WTC11 (cell line): ENCODE results near the gene UBAP1. TPM values are rescaled to one million over a fixed set of nuclear protein-coding genes. Genes with fewer than 3 reads are reported as not detected.

ENCODE experiments used
- ATAC-seq: fragments of 200-7000 bp; cut with Tn5 transposase; 2 replicates; pipeline ENCODE4 v1.10.0; 2021; ENCODE audit warnings: mild to moderate bottlenecking, moderate library complexity
- CTCF ChIA-PET: fragments of 300-600 bp; sonication (Branson Sonifier 250); formaldehyde crosslinking; loops from one replicate; lab custom pipeline; 2021; ENCODE audit warnings: antibody characterized with exemption; lab: Charles Lee
- POLR2A ChIA-PET: fragments of 350-600 bp; sonication (Branson Sonifier 250); formaldehyde crosslinking; loops from one replicate; lab custom pipeline; 2021; ENCODE audit warnings: antibody characterized with exemption; lab: Charles Lee
- DNase-seq: peaks from one replicate; pipeline ENCODE4 v3.0.0; 2021; ENCODE audit warnings: low spot score
- H3K27ac Mint-ChIP-seq: 2 replicates; pipeline ENCODE4 v1.8.0; 2021; ENCODE audit warnings: mixed read lengths
- H3K27me3 Mint-ChIP-seq: 2 replicates; pipeline ENCODE4 v1.8.0; 2021; ENCODE audit warnings: low read depth, mild to moderate bottlenecking, moderate library complexity, mixed read lengths
- H3K36me3 Mint-ChIP-seq: 2 replicates; pipeline ENCODE4 v1.8.0; 2021; ENCODE audit warnings: mixed read lengths
- H3K4me1 Mint-ChIP-seq: 2 replicates; pipeline ENCODE4 v1.8.0; 2022; ENCODE audit warnings: mixed read lengths
- H3K4me3 Mint-ChIP-seq: 2 replicates; pipeline ENCODE4 v1.8.0; 2021; ENCODE audit warnings: mild to moderate bottlenecking, moderate library complexity, mixed read lengths
- H3K9me3 Mint-ChIP-seq: 2 replicates; pipeline ENCODE4 v1.8.0; 2021; ENCODE audit warnings: mixed read lengths
- ELF4 ChIP-seq: sonication (generic); formaldehyde crosslinking; IDR thresholded peaks from 2 replicates; pipeline ENCODE4 v1.8.1; 2022; ENCODE audit warnings: low read depth, mild to moderate bottlenecking, moderate library complexity, missing genetic modification reagents
- GRHL2 ChIP-seq: fragments of 250-450 bp; sonication (Bioruptor Pico); IDR thresholded peaks from 2 replicates; pipeline ENCODE4 v1.8.0; 2022; ENCODE audit warnings: mild to moderate bottlenecking, moderate library complexity; ENCODE audit not compliant: insufficient replicate concordance, severe bottlenecking
- IRF2 ChIP-seq: sonication (generic); formaldehyde crosslinking; IDR thresholded peaks from 2 replicates; pipeline ENCODE4 v1.8.0; 2022; ENCODE audit warnings: low read depth, missing genetic modification reagents, borderline replicate concordance
- JAZF1 ChIP-seq: fragments of 250-450 bp; sonication (Bioruptor Pico); IDR thresholded peaks from 2 replicates; pipeline ENCODE4 v1.9.0; 2021; ENCODE audit warnings: moderate library complexity, mild to moderate bottlenecking, inconsistent platforms
- MYBL2 ChIP-seq: sonication (generic); formaldehyde crosslinking; IDR thresholded peaks from 2 replicates; pipeline ENCODE4 v1.8.1; 2023; ENCODE audit warnings: mild to moderate bottlenecking, moderate library complexity, missing genetic modification reagents
- TEAD1 ChIP-seq: sonication (generic); formaldehyde crosslinking; IDR thresholded peaks from 2 replicates; pipeline ENCODE4 v1.8.0; 2022; ENCODE audit warnings: mild to moderate bottlenecking, missing genetic modification reagents
- TEAD4 ChIP-seq: sonication (generic); formaldehyde crosslinking; IDR thresholded peaks from 2 replicates; pipeline ENCODE4 v1.8.0; 2022; ENCODE audit warnings: mild to moderate bottlenecking, missing genetic modification reagents
- ZBTB21 ChIP-seq: sonication (generic); formaldehyde crosslinking; IDR thresholded peaks from 2 replicates; pipeline ENCODE4 v1.8.1; 2023; ENCODE audit warnings: mild to moderate bottlenecking, missing genetic modification reagents, borderline replicate concordance
- ZNF138 ChIP-seq: sonication (generic); formaldehyde crosslinking; conservative IDR thresholded peaks from 2 replicates; pipeline ENCODE4 v1.8.1; 2022; ENCODE audit warnings: mild to moderate bottlenecking, moderate library complexity, missing genetic modification reagents
- ZNF232 ChIP-seq: sonication (generic); formaldehyde crosslinking; IDR thresholded peaks from 2 replicates; pipeline ENCODE4 v1.8.0; 2022; ENCODE audit warnings: mild to moderate bottlenecking, missing genetic modification reagents
- ZNF263 ChIP-seq: sonication (generic); formaldehyde crosslinking; IDR thresholded peaks from 2 replicates; pipeline ENCODE4 v1.8.1; 2022; ENCODE audit warnings: low read depth, mild to moderate bottlenecking, moderate library complexity, missing genetic modification reagents
- ZNF317 ChIP-seq: sonication (generic); formaldehyde crosslinking; IDR thresholded peaks from 2 replicates; pipeline ENCODE4 v1.8.1; 2023; ENCODE audit warnings: low read depth, mild to moderate bottlenecking, moderate library complexity, missing genetic modification reagents, borderline replicate concordance
- ZNF416 ChIP-seq: fragments of 250-450 bp; sonication (Bioruptor Pico); IDR thresholded peaks from 2 replicates; pipeline ENCODE4 v1.9.0; 2021; ENCODE audit warnings: mild to moderate bottlenecking, inconsistent platforms
- ZNF671 ChIP-seq: fragments of 250-450 bp; sonication (Bioruptor Pico); IDR thresholded peaks from 2 replicates; pipeline ENCODE4 v1.8.0; 2021; ENCODE audit warnings: mild to moderate bottlenecking
- total RNA-seq: library from RNA; stranded (reverse); gene quantifications from 3 replicates; pipeline ENCODE4 v1.2.3, GENCODE V29; 2021
- TF ChIP-seq, protein P1 (sequence below): sonication (generic); formaldehyde crosslinking; IDR thresholded peaks from 2 replicates; pipeline ENCODE4 v1.8.0; 2022; ENCODE audit warnings: mild to moderate bottlenecking, missing genetic modification reagents
- TF ChIP-seq, protein P2 (sequence below): sonication (generic); formaldehyde crosslinking; IDR thresholded peaks from 2 replicates; pipeline ENCODE4 v1.8.0; 2022; ENCODE audit warnings: mild to moderate bottlenecking, missing genetic modification reagents
- TF ChIP-seq, protein P3 (sequence below): sonication (generic); formaldehyde crosslinking; IDR thresholded peaks from 2 replicates; pipeline ENCODE4 v1.8.1; 2023; ENCODE audit warnings: mild to moderate bottlenecking, missing genetic modification reagents, moderate library complexity
- TF ChIP-seq, protein P4 (sequence below): sonication (generic); formaldehyde crosslinking; IDR thresholded peaks from 2 replicates; pipeline ENCODE4 v1.8.0; 2022; ENCODE audit warnings: mild to moderate bottlenecking, missing genetic modification reagents
- TF ChIP-seq, protein P5 (sequence below): sonication (generic); formaldehyde crosslinking; IDR thresholded peaks from 2 replicates; pipeline ENCODE4 v1.8.0; 2023; ENCODE audit warnings: mild to moderate bottlenecking, missing genetic modification reagents
- TF ChIP-seq, protein P6 (sequence below): fragments of 250-450 bp; sonication (Bioruptor Pico); IDR thresholded peaks from 2 replicates; pipeline ENCODE4 v1.9.0; 2021; ENCODE audit warnings: mild to moderate bottlenecking, borderline replicate concordance
- TF ChIP-seq, protein P7 (sequence below): sonication (generic); formaldehyde crosslinking; IDR thresholded peaks from 2 replicates; pipeline ENCODE4 v1.8.1; 2023; ENCODE audit warnings: mild to moderate bottlenecking, missing genetic modification reagents

UBAP1 gene
- total RNA-seq, 1 experiment from 2014 or later: 23.9 TPM

DNA sequence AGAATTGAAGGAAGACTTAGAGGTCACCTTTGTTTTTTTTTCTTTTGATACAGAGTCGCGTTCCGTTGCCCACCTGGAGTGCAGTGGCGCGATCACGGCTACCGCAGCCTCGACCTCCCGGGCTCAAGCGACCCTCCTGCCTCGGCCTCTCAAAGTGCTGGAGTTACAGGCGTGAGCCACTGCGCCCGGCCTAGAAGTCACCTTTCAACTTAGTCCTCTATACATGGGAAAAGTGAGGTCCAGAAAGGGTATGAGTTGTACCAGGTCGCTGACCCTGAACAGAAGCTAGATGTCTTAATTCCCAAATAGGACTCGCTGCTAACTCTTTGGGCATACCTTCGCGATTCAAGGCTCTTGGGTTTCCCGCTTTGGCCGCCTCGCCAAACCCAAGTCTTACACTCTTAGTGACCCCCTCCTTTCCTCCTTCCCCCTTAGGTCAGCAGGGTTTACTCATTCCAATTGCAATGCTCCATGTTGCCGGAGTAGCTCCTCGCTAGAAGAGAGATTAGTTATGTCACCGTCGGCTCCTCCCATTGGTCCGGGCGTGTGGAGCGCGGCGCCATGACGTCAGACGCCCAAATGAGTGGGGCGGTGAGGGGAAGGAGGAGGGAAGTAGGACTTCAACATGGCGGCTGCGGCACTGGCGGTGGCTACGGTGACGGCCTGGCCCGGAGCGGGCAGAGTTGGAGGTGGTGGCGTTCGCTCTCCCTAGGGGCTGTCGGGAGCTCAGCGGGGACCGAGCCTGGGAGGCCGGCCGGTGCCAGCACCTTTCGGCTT, at the start of gene UBAP1 (continued):
- TF ChIP-seq, protein P1, sequence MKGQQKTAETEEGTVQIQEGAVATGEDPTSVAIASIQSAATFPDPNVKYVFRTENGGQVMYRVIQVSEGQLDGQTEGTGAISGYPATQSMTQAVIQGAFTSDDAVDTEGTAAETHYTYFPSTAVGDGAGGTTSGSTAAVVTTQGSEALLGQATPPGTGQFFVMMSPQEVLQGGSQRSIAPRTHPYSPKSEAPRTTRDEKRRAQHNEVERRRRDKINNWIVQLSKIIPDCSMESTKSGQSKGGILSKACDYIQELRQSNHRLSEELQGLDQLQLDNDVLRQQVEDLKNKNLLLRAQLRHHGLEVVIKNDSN: no peak
- no peak for TF ChIP-seq MYBL2
- no peak for TF ChIP-seq IRF2 (CRISPR knock-in tag)
- TF ChIP-seq GRHL2 (CRISPR knock-in tag): no peak
- TF ChIP-seq, protein P2, sequence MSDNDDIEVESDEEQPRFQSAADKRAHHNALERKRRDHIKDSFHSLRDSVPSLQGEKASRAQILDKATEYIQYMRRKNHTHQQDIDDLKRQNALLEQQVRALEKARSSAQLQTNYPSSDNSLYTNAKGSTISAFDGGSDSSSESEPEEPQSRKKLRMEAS (CRISPR knock-in tag): peak; percentile 46

DNA sequence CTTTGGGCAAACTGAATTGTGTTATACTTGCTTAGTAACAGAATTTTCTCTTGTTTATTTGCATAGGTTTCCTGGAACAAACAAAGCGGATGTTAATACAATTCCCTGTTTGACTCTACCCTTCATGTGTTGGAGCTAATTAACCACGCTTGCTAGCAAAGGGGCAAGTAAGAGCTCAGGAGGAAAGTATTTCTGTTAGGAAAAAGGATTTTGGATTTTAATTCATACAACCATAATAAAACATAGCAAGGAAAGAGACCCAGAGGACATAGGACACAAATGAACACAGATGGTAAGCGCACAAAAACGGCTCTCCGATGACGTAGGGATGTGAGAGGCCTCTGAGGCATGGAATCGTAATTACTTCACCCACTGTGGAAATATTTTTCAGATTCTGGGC, 47.3 kb upstream of the UBAP1 start:
- DNase-seq (no peak), ATAC-seq (no peak)
- CTCF ChIA-PET: no interaction called here
- Mint-ChIP-seq H3K27ac (no peak overlapping the region), H3K27me3 (no peaks in the 10 kb centered on the region), H3K9me3 (peaks cover 4% of the 10 kb centered on the region; the same call in 1 of the 2 replicates), H3K4me3 (no peak overlapping the region), H3K36me3 (no peaks in the 10 kb centered on the region), H3K4me1 (peaks cover 4% of the 10 kb centered on the region)
- TF ChIP-seq ELF4 (CRISPR knock-in tag) (no peak), TEAD1 (CRISPR knock-in tag) (no peak), ZBTB21 (CRISPR knock-in tag) (no peak), JAZF1 (no peak), ZNF671 (CRISPR knock-in tag) (no peak), ZNF232 (CRISPR knock-in tag) (no peak), ZNF317 (CRISPR knock-in tag) (no peak), MYBL2 (no peak), ZNF416 (no peak), ZNF263 (no peak), ZNF138 (CRISPR knock-in tag) (no peak), TEAD4 (CRISPR knock-in tag) (no peak)
- TF ChIP-seq, protein P3, sequence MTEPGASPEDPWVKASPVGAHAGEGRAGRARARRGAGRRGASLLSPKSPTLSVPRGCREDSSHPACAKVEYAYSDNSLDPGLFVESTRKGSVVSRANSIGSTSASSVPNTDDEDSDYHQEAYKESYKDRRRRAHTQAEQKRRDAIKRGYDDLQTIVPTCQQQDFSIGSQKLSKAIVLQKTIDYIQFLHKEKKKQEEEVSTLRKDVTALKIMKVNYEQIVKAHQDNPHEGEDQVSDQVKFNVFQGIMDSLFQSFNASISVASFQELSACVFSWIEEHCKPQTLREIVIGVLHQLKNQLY (CRISPR knock-in tag): no peak
- TF ChIP-seq, protein P4, sequence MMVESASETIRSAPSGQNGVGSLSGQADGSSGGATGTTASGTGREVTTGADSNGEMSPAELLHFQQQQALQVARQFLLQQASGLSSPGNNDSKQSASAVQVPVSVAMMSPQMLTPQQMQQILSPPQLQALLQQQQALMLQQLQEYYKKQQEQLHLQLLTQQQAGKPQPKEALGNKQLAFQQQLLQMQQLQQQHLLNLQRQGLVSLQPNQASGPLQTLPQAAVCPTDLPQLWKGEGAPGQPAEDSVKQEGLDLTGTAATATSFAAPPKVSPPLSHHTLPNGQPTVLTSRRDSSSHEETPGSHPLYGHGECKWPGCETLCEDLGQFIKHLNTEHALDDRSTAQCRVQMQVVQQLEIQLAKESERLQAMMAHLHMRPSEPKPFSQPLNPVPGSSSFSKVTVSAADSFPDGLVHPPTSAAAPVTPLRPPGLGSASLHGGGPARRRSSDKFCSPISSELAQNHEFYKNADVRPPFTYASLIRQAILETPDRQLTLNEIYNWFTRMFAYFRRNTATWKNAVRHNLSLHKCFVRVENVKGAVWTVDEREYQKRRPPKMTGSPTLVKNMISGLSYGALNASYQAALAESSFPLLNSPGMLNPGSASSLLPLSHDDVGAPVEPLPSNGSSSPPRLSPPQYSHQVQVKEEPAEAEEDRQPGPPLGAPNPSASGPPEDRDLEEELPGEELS (CRISPR knock-in tag): no peak
- TF ChIP-seq, protein P5, sequence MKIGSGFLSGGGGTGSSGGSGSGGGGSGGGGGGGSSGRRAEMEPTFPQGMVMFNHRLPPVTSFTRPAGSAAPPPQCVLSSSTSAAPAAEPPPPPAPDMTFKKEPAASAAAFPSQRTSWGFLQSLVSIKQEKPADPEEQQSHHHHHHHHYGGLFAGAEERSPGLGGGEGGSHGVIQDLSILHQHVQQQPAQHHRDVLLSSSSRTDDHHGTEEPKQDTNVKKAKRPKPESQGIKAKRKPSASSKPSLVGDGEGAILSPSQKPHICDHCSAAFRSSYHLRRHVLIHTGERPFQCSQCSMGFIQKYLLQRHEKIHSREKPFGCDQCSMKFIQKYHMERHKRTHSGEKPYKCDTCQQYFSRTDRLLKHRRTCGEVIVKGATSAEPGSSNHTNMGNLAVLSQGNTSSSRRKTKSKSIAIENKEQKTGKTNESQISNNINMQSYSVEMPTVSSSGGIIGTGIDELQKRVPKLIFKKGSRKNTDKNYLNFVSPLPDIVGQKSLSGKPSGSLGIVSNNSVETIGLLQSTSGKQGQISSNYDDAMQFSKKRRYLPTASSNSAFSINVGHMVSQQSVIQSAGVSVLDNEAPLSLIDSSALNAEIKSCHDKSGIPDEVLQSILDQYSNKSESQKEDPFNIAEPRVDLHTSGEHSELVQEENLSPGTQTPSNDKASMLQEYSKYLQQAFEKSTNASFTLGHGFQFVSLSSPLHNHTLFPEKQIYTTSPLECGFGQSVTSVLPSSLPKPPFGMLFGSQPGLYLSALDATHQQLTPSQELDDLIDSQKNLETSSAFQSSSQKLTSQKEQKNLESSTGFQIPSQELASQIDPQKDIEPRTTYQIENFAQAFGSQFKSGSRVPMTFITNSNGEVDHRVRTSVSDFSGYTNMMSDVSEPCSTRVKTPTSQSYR (CRISPR knock-in tag): no peak
- TF ChIP-seq, protein P6, sequence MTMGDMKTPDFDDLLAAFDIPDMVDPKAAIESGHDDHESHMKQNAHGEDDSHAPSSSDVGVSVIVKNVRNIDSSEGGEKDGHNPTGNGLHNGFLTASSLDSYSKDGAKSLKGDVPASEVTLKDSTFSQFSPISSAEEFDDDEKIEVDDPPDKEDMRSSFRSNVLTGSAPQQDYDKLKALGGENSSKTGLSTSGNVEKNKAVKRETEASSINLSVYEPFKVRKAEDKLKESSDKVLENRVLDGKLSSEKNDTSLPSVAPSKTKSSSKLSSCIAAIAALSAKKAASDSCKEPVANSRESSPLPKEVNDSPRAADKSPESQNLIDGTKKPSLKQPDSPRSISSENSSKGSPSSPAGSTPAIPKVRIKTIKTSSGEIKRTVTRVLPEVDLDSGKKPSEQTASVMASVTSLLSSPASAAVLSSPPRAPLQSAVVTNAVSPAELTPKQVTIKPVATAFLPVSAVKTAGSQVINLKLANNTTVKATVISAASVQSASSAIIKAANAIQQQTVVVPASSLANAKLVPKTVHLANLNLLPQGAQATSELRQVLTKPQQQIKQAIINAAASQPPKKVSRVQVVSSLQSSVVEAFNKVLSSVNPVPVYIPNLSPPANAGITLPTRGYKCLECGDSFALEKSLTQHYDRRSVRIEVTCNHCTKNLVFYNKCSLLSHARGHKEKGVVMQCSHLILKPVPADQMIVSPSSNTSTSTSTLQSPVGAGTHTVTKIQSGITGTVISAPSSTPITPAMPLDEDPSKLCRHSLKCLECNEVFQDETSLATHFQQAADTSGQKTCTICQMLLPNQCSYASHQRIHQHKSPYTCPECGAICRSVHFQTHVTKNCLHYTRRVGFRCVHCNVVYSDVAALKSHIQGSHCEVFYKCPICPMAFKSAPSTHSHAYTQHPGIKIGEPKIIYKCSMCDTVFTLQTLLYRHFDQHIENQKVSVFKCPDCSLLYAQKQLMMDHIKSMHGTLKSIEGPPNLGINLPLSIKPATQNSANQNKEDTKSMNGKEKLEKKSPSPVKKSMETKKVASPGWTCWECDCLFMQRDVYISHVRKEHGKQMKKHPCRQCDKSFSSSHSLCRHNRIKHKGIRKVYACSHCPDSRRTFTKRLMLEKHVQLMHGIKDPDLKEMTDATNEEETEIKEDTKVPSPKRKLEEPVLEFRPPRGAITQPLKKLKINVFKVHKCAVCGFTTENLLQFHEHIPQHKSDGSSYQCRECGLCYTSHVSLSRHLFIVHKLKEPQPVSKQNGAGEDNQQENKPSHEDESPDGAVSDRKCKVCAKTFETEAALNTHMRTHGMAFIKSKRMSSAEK (CRISPR knock-in tag): no peak
- TF ChIP-seq, protein P7, sequence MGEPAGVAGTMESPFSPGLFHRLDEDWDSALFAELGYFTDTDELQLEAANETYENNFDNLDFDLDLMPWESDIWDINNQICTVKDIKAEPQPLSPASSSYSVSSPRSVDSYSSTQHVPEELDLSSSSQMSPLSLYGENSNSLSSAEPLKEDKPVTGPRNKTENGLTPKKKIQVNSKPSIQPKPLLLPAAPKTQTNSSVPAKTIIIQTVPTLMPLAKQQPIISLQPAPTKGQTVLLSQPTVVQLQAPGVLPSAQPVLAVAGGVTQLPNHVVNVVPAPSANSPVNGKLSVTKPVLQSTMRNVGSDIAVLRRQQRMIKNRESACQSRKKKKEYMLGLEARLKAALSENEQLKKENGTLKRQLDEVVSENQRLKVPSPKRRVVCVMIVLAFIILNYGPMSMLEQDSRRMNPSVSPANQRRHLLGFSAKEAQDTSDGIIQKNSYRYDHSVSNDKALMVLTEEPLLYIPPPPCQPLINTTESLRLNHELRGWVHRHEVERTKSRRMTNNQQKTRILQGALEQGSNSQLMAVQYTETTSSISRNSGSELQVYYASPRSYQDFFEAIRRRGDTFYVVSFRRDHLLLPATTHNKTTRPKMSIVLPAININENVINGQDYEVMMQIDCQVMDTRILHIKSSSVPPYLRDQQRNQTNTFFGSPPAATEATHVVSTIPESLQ: no peak
- POLR2A ChIA-PET: no interaction called here
